Trophoblast cell (in vitro differentiated cells and primary cell): ENCODE data around the gene PRPF19. TPM values are rescaled to one million over a fixed set of nuclear protein-coding genes. Genes with fewer than 3 reads are reported as not detected.

Experiments used
- DNase-seq, 2 donors: peaks; one replicate each; pipeline ENCODE4 v3.0.0-alpha.2; 2016
- H2AFZ ChIP-seq: 2 replicates; pipeline ENCODE4 v1.6.1; 2013; ENCODE audit warnings: low read length, moderate library complexity, mild to moderate bottlenecking; ENCODE audit not compliant: insufficient read depth, poor library complexity
- H2AK5ac ChIP-seq: 2 replicates; pipeline ENCODE4 v1.6.1; 2013; ENCODE audit warnings: mild to moderate bottlenecking, low read length
- H2BK120ac ChIP-seq: 2 replicates; pipeline ENCODE4 v1.6.1; 2013; ENCODE audit warnings: low read length, mild to moderate bottlenecking, moderate library complexity; ENCODE audit not compliant: insufficient read depth, poor library complexity
- H2BK12ac ChIP-seq: 2 replicates; pipeline ENCODE4 v1.6.1; 2013; ENCODE audit warnings: mild to moderate bottlenecking, low read length, moderate library complexity
- H2BK5ac ChIP-seq: 2 replicates; pipeline ENCODE4 v1.6.1; 2013; ENCODE audit warnings: low read length, low read depth, moderate library complexity, mild to moderate bottlenecking; ENCODE audit not compliant: poor library complexity
- H3K14ac ChIP-seq: 2 replicates; pipeline ENCODE4 v1.6.1; 2013; ENCODE audit warnings: mild to moderate bottlenecking, low read length
- H3K18ac ChIP-seq: 2 replicates; pipeline ENCODE4 v1.6.1; 2013; ENCODE audit warnings: mild to moderate bottlenecking, low read length
- H3K23ac ChIP-seq: 2 replicates; pipeline ENCODE4 v1.6.1; 2013; ENCODE audit warnings: low read length
- H3K27ac ChIP-seq: 2 replicates; pipeline ENCODE4 v1.5.1; 2013; ENCODE audit warnings: low read depth, mild to moderate bottlenecking, inconsistent platforms, low read length, moderate library complexity
- H3K27me3 ChIP-seq: 2 replicates; pipeline ENCODE4 v1.6.1; 2013; ENCODE audit warnings: inconsistent platforms, mild to moderate bottlenecking, low read length, moderate library complexity; ENCODE audit not compliant: insufficient read depth
- H3K36me3 ChIP-seq, 2 experiments: 1 replicate in 1 of 2; 2 replicates in 1 of 2; pipeline ENCODE4 v1.6.1; 2013; ENCODE audit warnings: low read length in 2 of 2, mild to moderate bottlenecking in 2 of 2, moderate library complexity in 1 of 2; ENCODE audit not compliant: insufficient read depth in 2 of 2, control insufficient read depth in 1 of 2
- H3K4ac ChIP-seq: 2 replicates; pipeline ENCODE4 v1.6.1; 2013; ENCODE audit warnings: low read depth, mild to moderate bottlenecking, low read length, moderate library complexity
- H3K4me1 ChIP-seq, 2 experiments: 1 replicate in 1 of 2; 2 replicates in 1 of 2; pipeline ENCODE4 v1.6.1; 2013; ENCODE audit warnings: low read length in 2 of 2, mild to moderate bottlenecking in 2 of 2, moderate library complexity in 1 of 2; ENCODE audit not compliant: insufficient read depth in 2 of 2, control insufficient read depth in 1 of 2
- H3K4me2 ChIP-seq: 2 replicates; pipeline ENCODE4 v1.6.1; 2013; ENCODE audit warnings: inconsistent platforms, mild to moderate bottlenecking, low read length, moderate library complexity
- H3K4me3 ChIP-seq: 2 replicates; pipeline ENCODE4 v1.5.1; 2013; ENCODE audit warnings: mild to moderate bottlenecking, low read depth, low read length, inconsistent platforms
- H3K79me1 ChIP-seq: one replicate; pipeline ENCODE4 v1.6.1; 2013; ENCODE audit warnings: low read length
- H3K79me2 ChIP-seq: 2 replicates; pipeline ENCODE4 v1.6.1; 2013; ENCODE audit warnings: low read length, mild to moderate bottlenecking; ENCODE audit not compliant: control insufficient read depth, insufficient read depth, poor library complexity
- H3K9ac ChIP-seq: 2 replicates; pipeline ENCODE4 v1.6.1; 2013; ENCODE audit warnings: mild to moderate bottlenecking, low read length
- H3K9me3 ChIP-seq: 2 replicates; pipeline ENCODE4 v1.6.1; 2013; ENCODE audit warnings: low read depth, mild to moderate bottlenecking, control low read depth, inconsistent platforms, low read length; ENCODE audit not compliant: insufficient read depth
- H4K12ac ChIP-seq: 2 replicates; pipeline ENCODE4 v1.6.1; 2013; ENCODE audit warnings: low read depth, mild to moderate bottlenecking, low read length, moderate library complexity
- H4K8ac ChIP-seq: 2 replicates; pipeline ENCODE4 v1.6.1; 2013; ENCODE audit warnings: low read depth, mild to moderate bottlenecking, low read length, moderate library complexity
- H4K91ac ChIP-seq: one replicate; pipeline ENCODE4 v1.6.1; 2013; ENCODE audit warnings: low read depth, mild to moderate bottlenecking, low read length, moderate library complexity
- WGBS: extraction: QIAGEN DNeasy Blood & Tissue Kit; methylation state at CpG from one replicate; pipeline ENCODE4 v1.1.7; 2013; ENCODE audit warnings: missing lambda C conversion rate; ENCODE audit not compliant: insufficient read length, insufficient coverage; ENCODE audit errors: extremely low coverage; 5-methylcytosine and 5-hydroxymethylcytosine counted together
- polyA plus RNA-seq: library from polyadenylated mRNA; stranded (reverse); fragments of 200-250 nt; gene quantifications from 2 replicates; pipeline ENCODE4 v1.2.3, GENCODE V29; 2013

PRPF19 gene
- 53.1 and 54.3 TPM in 2 replicates for polyA plus RNA-seq

GRCh38 chr11:60906132-60906972 lies at the start of gene PRPF19:
Gene PRPF19, minus strand, starts transcription at chr11:60906585. Its CDS starts 203 bp downstream, at chr11:60906382.
- peak within 1 kb of the TSS; percentile 57 for H3K18ac ChIP-seq
- H3K23ac ChIP-seq = no peak within 1 kb of the TSS
- H2AK5ac ChIP-seq = peak within 1 kb of the TSS; percentile 13
- peak within 1 kb of the TSS; percentile 73 for H4K12ac ChIP-seq
- H4K91ac ChIP-seq = peak within 1 kb of the TSS; percentile 79
- peak within 1 kb of the TSS; percentile 85 for H3K9ac ChIP-seq
- peak within 1 kb of the TSS; percentile 81 for H3K27ac ChIP-seq
- WGBS = no CpG with 5 or more reads among the region's 75 CpGs
- H3K4me2 ChIP-seq = peak within 1 kb of the TSS; percentile 98
- peak within 1 kb of the TSS; percentile 45 for H2BK120ac ChIP-seq
- peak within 1 kb of the TSS; percentile 69 for H2AFZ ChIP-seq
- no peak within 1 kb of the TSS for H2BK12ac ChIP-seq
- peaks cover 4% of the 10 kb centered on the region for H3K79me1 ChIP-seq
- peaks cover 2 to 4% of the 10 kb centered on the region in 2 experiments for H3K4me1 ChIP-seq
- peak within 1 kb of the TSS; percentile 81 for H4K8ac ChIP-seq
- H3K79me2 ChIP-seq = peaks cover 8% of the 10 kb centered on the region
- peak; percentile 98 to 100 for DNase-seq
- H3K36me3 ChIP-seq = peaks cover 16 to 23% of the 10 kb centered on the region in 2 experiments
- H3K27me3 ChIP-seq = no peaks in the 10 kb centered on the region
- no peaks in the 10 kb centered on the region for H3K9me3 ChIP-seq
- H2BK5ac ChIP-seq = peak within 1 kb of the TSS; percentile 37
- H3K4me3 ChIP-seq = peak within 1 kb of the TSS; percentile 95
- H3K4ac ChIP-seq = peak within 1 kb of the TSS; percentile 86
- peak within 1 kb of the TSS; percentile 91 for H3K14ac ChIP-seq

- H3K4me1 ChIP-seq = peaks cover 8 to 22% of the 10 kb centered on the region in 2 experiments
- H3K79me2 ChIP-seq = no peaks in the 10 kb centered on the region
- no peak overlapping the region for H3K9ac ChIP-seq
- H3K4me3 ChIP-seq = no peak overlapping the region
- no peak overlapping the region for H3K4me2 ChIP-seq
- H4K8ac ChIP-seq = no peak overlapping the region
- H3K36me3 ChIP-seq = no peaks in the 10 kb centered on the region
- H2BK5ac ChIP-seq = no peak overlapping the region
- no CpG with 5 or more reads among the region's 5 CpGs for WGBS
- no peak overlapping the region for H3K4ac ChIP-seq
- H4K12ac ChIP-seq = no peak overlapping the region
- H3K14ac ChIP-seq = no peak overlapping the region
- H2BK12ac ChIP-seq = no peak overlapping the region
- H2AFZ ChIP-seq = no peak overlapping the region
- no peak overlapping the region for H2AK5ac ChIP-seq
- no peak overlapping the region for H2BK120ac ChIP-seq
- H3K18ac ChIP-seq = no peak overlapping the region
- no peak overlapping the region for H4K91ac ChIP-seq
- no peak overlapping the region for H3K23ac ChIP-seq
- DNase-seq = no peak
- H3K9me3 ChIP-seq = peaks cover 3% of the 10 kb centered on the region
- peaks cover 12% of the 10 kb centered on the region for H3K27me3 ChIP-seq
- H3K27ac ChIP-seq = no peak overlapping the region
- H3K79me1 ChIP-seq = peaks cover 6% of the 10 kb centered on the region
Measured at GRCh38 chr11:60955571-60955970, 49.2 kb upstream of the PRPF19 start.

GRCh38 chr11:60954421-60954820 lies 48.0 kb upstream of the PRPF19 start:
- Histone ChIP-seq H4K8ac (no peak overlapping the region), H3K27ac (no peak overlapping the region), H3K14ac (no peak overlapping the region), H2AK5ac (no peak overlapping the region), H3K23ac (no peak overlapping the region), H3K36me3 (no peaks in the 10 kb centered on the region), H4K91ac (no peak overlapping the region), H3K4me1 (peaks cover 8 to 14% of the 10 kb centered on the region in 2 experiments), H3K4me2 (no peak overlapping the region), H3K79me2 (no peaks in the 10 kb centered on the region), H3K27me3 (peaks cover 13% of the 10 kb centered on the region), H2BK120ac (no peak overlapping the region), H3K4me3 (no peak overlapping the region), H2AFZ (no peak overlapping the region), H4K12ac (no peak overlapping the region), H2BK12ac (no peak overlapping the region), H3K9ac (no peak overlapping the region), H2BK5ac (no peak overlapping the region), H3K4ac (no peak overlapping the region), H3K9me3 (peaks cover 3% of the 10 kb centered on the region), H3K79me1 (peaks cover 6% of the 10 kb centered on the region), H3K18ac (no peak overlapping the region)
- peak in 1 of 2 donors; percentile 22 for DNase-seq
- WGBS = no CpG with 5 or more reads among the region's 5 CpGs

GRCh38 chr11:60953781-60954180 lies 47.4 kb upstream of the PRPF19 start:
- H3K27ac ChIP-seq = no peak overlapping the region
- no peak overlapping the region for H2BK5ac ChIP-seq
- H3K79me2 ChIP-seq = no peaks in the 10 kb centered on the region
- H2BK120ac ChIP-seq = no peak overlapping the region
- no peaks in the 10 kb centered on the region for H3K36me3 ChIP-seq
- H3K4me3 ChIP-seq = no peak overlapping the region
- peaks cover 13% of the 10 kb centered on the region for H3K27me3 ChIP-seq
- peak overlapping the region; percentile 6 for H2BK12ac ChIP-seq
- no peak overlapping the region for H2AFZ ChIP-seq
- H3K79me1 ChIP-seq = peaks cover 3% of the 10 kb centered on the region
- peaks cover 3% of the 10 kb centered on the region for H3K9me3 ChIP-seq
- H3K4me2 ChIP-seq = no peak overlapping the region
- no peak overlapping the region for H2AK5ac ChIP-seq
- H4K8ac ChIP-seq = no peak overlapping the region
- H3K23ac ChIP-seq = no peak overlapping the region
- WGBS = no CpG with 5 or more reads among the region's 6 CpGs
- DNase-seq = peak in 1 of 2 donors; percentile 54
- no peak overlapping the region for H3K14ac ChIP-seq
- no peak overlapping the region for H4K91ac ChIP-seq
- no peak overlapping the region for H4K12ac ChIP-seq
- H3K18ac ChIP-seq = no peak overlapping the region
- H3K4me1 ChIP-seq = peaks cover 8 to 13% of the 10 kb centered on the region in 2 experiments
- H3K4ac ChIP-seq = no peak overlapping the region
- no peak overlapping the region for H3K9ac ChIP-seq
